ENCODE results near the gene CD320.
A peak's percentile ranks its signal among the peaks of the same experiment; 100 is the strongest.

Gene CD320

DNA sequence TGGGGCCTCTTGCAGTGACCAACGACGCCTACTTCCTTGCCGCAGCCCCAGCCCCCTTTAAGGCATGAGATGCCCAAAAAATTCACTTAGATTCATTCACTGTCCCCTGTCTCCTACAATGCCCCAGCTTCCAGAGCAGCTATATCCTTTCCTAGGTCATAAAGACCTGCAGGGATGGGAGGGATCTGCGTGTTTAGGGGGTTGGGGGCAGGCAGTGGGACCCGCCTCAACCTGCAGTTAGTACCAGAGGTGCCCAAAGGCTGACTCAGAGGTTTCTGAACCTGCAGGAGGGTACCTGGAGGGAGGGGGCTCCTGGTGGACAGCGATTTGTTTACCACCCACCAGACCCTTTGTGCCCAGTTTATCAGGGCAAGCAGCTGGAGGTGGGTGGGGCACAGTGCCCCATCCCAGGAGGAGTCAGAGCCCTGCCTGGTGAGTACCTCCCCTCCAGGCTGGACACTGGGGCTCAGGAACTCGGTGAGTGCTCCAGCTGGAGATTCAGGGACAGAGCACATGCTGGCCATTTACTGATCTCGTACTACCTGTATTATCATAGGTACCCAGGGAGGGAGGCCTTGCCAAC, 23.2 kb upstream of the CD320 start:
- H3K4me3 ChIP-seq (ENCODE audit: low read depth, low read length), result no peak overlapping the region
- TF ChIP-seq, protein P1, sequence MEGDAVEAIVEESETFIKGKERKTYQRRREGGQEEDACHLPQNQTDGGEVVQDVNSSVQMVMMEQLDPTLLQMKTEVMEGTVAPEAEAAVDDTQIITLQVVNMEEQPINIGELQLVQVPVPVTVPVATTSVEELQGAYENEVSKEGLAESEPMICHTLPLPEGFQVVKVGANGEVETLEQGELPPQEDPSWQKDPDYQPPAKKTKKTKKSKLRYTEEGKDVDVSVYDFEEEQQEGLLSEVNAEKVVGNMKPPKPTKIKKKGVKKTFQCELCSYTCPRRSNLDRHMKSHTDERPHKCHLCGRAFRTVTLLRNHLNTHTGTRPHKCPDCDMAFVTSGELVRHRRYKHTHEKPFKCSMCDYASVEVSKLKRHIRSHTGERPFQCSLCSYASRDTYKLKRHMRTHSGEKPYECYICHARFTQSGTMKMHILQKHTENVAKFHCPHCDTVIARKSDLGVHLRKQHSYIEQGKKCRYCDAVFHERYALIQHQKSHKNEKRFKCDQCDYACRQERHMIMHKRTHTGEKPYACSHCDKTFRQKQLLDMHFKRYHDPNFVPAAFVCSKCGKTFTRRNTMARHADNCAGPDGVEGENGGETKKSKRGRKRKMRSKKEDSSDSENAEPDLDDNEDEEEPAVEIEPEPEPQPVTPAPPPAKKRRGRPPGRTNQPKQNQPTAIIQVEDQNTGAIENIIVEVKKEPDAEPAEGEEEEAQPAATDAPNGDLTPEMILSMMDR (IDR thresholded peaks at IDR 0.05; ENCODE audit: insufficient read depth, low read depth, low read length, missing control alignments), result no peak
- no peak for DNase-seq (ENCODE audit: low read depth)

DNA sequence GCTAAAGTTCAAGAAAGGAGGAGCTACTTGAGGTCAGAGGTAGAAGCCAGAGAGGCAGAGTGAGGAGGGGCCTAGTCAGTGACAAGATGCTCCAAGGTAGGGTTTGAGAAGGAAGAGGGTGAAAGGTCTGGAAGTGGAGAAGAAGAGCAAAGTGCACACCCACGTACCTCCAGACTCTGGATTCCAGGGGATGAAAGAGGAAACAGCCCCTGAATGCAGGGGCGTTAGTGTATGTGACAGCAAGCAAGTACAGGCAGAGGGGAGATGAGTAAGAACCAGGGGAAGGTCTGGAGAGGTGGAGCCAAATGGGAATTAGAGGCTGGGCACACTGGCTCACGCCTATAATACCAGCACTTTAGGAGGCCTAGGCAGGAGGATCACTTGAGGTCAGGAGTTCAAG, 21.8 kb upstream of the CD320 start:
- no peak for DNase-seq (ENCODE audit: low read depth)
- no peak overlapping the region for H3K4me3 ChIP-seq (ENCODE audit: low read depth, low read length)
- TF ChIP-seq, protein P1 (IDR thresholded peaks at IDR 0.05; ENCODE audit: insufficient read depth, low read depth, low read length, missing control alignments), result no peak

DNA sequence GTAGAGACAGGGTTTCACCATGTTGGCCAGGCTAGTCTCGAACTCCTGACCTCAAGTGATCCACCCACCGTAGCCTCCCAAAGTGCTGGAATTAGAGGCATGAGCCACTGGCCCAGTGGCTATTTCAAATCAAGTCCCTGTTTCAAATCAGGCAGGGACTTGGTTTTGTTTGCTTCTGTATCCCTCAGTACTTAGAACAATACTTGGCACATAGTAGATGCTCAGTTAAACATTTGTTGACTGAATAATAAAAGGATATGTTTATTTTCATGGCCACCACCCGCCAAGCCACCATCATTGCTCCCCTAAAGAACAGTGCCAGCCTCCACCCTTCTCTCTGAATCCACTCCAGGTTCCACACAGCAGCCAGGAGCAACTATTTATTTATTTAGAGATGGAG, 17.3 kb upstream of the CD320 start:
- no peak for DNase-seq (ENCODE audit: low read depth)
- TF ChIP-seq, protein P1 (IDR thresholded peaks at IDR 0.05; ENCODE audit: insufficient read depth, low read depth, low read length, missing control alignments), result no peak
- H3K4me3 ChIP-seq (ENCODE audit: low read depth, low read length), result no peak overlapping the region

DNA sequence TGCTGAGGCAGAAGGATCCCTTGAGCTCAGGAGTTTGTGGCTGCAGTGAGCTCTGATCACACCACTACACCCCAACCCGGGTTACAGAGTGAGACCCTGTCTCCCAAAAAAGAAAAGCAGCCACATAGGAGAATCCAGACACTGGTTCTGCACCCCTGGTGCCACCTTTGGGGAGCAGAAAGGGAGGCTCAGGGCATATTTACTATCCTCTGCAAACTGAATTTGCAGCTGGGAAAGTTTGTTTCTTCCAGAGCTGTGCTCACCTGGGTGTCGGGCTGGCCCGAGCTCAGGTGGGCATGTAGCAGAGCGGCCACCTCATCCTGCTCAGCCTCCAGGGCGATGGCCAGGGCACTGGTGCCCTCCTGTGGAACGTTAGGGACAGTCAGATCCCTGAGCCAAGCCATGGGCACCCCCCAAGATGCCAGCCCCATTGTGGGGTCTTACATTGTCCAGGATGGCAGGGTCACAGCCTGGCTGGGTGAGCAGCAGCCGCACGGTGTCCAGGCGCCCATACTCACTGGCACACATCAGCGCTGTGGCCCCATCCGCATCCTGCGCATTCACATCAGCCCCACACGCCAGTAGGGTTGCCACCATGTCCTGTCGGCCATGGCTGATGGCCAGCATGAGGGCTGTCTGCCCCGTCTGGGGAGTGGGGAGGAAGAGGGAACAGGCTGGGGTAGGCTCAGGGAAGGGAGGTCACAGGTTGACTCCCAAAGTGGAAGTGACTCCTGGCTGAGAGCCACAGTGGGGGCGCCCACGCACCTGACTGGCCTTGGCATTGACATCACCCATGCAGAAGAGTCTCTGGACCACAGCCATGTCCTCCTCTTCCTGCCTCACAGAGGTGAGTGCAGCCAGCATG, 16.3 kb upstream of the CD320 start:
- H3K4me3 ChIP-seq (ENCODE audit: low read depth, low read length), result no peak overlapping the region
- DNase-seq (ENCODE audit: low read depth), result peak; percentile 44
- TF ChIP-seq, protein P1 (IDR thresholded peaks at IDR 0.05; ENCODE audit: insufficient read depth, low read depth, low read length, missing control alignments), result no peak

DNA sequence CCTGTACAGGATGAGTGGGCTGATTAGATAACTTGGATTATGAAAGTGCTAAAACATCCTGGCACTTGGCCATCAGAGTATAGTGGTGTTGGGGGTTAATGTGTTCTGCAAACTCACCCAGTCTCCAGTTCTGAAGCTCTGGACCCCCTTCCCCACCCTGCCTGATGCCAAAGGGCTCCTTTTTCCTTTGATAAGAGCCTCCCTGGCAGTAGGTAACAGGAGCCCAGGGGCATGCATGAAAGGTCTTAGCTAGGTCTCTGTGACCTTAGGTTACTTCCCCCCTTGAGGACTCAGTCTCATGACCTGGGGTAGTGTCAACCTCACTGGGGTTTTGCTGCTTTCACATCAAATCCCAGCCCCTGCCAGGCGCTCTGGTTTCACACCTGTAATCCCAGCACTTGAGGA, 15.6 kb upstream of the CD320 start:
- peak; percentile 46 for DNase-seq (ENCODE audit: low read depth)
- TF ChIP-seq, protein P1 (IDR thresholded peaks at IDR 0.05; ENCODE audit: insufficient read depth, low read depth, low read length, missing control alignments), result no peak
- H3K4me3 ChIP-seq (ENCODE audit: low read depth, low read length), result no peak overlapping the region

DNA sequence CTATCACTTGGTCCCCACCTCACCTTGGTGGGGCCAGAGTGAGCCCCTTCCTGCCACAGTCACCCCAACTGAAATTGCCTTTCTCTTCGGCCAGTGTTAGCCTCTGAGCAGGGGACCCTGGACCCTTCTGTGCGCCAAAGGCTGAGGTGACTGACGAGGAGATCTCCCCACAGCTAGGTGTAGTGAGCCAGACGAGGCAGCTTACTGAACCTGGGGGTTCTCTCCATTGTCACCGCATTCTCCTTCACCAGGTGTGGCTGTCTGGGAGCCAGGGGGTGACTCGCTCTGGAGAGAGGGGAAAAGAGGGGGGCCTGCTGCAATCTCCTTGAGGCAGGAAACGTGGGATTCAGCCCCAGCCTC, 14.5 kb upstream of the CD320 start:
- TF ChIP-seq, protein P1 (IDR thresholded peaks at IDR 0.05; ENCODE audit: insufficient read depth, low read depth, low read length, missing control alignments), result no peak
- DNase-seq (ENCODE audit: low read depth), result no peak
- peak overlapping the region; percentile 86 for H3K4me3 ChIP-seq (ENCODE audit: low read depth, low read length)

All from GM12865 (cell line).